AG08396 (cell line): ENCODE data around the gene C11orf58.

Source experiments
- DNase-seq: peaks from one replicate; pipeline ENCODE4 v3.0.0; 2012; ENCODE audit warnings: low spot score, mixed read lengths

Gene C11orf58

DNA sequence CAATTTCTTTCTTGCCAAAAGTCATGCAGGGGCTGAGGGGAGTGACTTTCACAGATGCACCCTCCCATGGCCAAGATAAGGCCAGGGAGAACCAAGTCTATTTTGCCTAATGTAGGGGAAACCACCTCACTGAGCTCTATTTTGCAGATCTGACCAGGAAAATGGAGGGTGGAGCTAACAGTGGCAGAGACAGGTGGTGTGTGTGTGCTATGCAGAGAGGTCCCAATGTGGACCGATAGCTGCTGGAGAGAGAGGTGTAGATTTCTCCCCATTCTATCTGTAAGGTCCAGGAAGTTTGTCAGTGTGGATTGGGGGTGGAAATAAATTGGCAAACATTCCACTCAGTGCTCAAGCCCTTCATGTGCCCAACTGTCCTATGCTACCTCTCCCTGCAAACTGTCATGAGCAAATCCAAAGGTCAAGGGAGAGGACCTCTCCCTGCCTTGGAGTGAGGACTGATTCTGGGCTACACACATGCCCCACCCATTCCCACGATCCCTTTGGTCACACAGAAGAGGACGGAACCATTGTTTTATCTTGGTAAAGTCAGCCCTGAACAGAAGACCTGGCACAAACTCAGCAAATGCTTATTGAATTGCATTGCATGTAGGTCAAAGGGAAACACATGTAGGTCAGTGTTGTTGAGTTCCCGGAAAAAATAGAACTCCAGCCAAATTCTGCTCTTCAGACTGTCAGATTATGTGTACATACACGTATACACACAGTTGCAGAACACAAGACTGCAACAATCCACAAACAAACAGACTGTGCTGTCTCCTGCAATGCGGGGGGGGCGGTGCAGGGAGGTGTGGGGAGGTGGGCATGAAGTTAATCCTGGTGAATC lies 65.9 kb downstream of the C11orf58 start:
- no peak for DNase-seq

DNA sequence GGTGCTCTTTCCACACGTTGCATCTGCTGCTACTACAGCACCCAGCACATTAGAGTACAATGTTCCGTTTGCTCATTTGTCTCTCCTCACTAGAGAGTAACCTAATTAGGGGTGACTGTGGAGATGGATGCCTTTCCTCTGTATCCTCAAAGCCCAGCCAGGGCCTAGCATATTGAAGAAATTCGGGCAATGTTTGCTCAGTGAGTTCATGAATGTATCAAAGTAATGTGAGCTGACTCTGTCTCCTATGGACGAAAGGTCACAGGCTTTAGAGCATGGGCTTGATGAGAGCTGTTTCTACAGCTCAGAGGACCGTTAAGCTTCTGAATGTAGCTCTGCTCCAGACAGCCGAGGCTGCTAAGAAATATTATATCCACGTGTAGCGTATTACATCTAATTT lies 67.5 kb downstream of the C11orf58 start:
- DNase-seq: no peak

DNA sequence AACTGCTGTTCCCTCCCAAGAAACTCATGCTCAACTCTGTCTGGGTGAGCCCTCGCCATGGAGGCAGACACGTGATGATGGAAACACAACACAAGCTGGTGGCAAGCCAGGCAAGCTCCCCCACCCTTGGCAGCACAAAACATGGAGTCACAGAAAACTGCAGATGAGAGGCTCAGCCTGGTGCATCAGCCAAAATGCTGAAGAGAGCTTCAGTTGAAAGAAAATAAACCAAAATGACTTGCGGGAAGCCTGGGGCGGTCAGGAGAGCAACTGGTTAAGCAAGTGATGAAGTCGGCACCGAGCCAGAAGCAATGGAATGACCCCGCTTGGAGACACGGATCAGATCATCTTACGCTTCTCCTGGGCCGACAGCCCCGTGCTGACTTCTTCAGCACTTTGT lies 68.3 kb downstream of the C11orf58 start:
- DNase-seq: peak; percentile 39

DNA sequence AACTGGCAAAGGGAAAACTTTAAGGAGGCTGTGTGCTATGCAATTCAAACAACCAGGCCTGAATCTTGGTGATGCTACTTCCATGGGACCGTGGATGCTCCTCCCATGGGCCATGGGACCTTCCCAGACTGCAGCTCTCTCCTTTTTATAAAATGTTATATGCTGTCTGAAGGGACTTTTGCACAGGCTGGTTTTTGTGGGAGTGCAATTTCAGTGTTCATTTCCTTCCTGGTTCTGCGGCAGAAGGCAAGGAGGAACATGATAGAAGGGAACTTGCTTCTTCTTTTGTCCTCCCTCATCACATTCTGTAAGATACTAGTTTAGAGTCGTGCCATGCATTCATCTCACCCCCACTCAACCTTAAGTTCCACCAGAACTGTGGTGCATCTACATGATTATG lies 68.9 kb downstream of the C11orf58 start:
- DNase-seq: no peak
